Measurements from ENCODE around the gene KHDC1L.

GRCh38 chr6:73180076-73180738, 45.1 kb downstream of the KHDC1L start:
- no peak for TF ChIP-seq EZH2 (IDR thresholded peaks at IDR 0.05; ENCODE audit: insufficient read depth, poor library complexity, severe bottlenecking)
- no peak for TF ChIP-seq EZH2phosphoT487 (IDR thresholded peaks at IDR 0.05; ENCODE audit: insufficient read depth, low read depth)

Measured in GM23248 (cell line).